GM12878 (cell line): Measurements from ENCODE around the gene SYTL2. TPM values are rescaled to one million over a fixed set of nuclear protein-coding genes. Genes with fewer than 3 reads are reported as not detected.

Experiments used
- ATAC-seq: fragments of 200-7000 bp; cut with Tn5 transposase; 3 replicates; pipeline ENCODE4 v1.9.1; 2020; ENCODE audit warnings: mild to moderate bottlenecking, moderate library complexity
- BruUV-seq: library from RNA; stranded (reverse); fragments of 400-500 nt; replicated peaks from 2 replicates; lab custom pipeline; 2021; lab: Mats Ljungman, UMichigan
- CTCF ChIA-PET: fragments of 300-600 bp; sonication (Branson Sonifier 250); formaldehyde crosslinking; extraction: SDS; loops from one replicate; lab custom pipeline; 2021; ENCODE audit warnings: inconsistent platforms; lab: Yijun Ruan, JAX
- POLR2A ChIA-PET: fragments of 350-600 bp; formaldehyde crosslinking; extraction: SDS; loops from one replicate; lab custom pipeline; 2021; ENCODE audit warnings: inconsistent platforms; lab: Charles Lee
- RAD21 ChIA-PET: fragments of 300-600 bp; sonication (Branson Sonifier 250); formaldehyde crosslinking; loops from one replicate; lab custom pipeline; 2023; ENCODE audit warnings: antibody characterized with exemption; ENCODE audit not compliant: unreplicated experiment; lab: Charles Lee
- SMC1A ChIA-PET: fragments of 300-600 bp; sonication (Branson Sonifier 250); formaldehyde crosslinking; loops from one replicate; lab custom pipeline; 2023; ENCODE audit not compliant: unreplicated experiment, uncharacterized antibody; lab: Charles Lee
- DNase-seq: peaks from one replicate; pipeline ENCODE4 v3.0.0-alpha.2; 2011; ENCODE audit warnings: low read depth, low spot score
- FAIRE-seq: peaks from 3 replicates; lab custom pipeline; 2011; peaks lifted over from hg19 to GRCh38; lab: Jason Lieb, UNC
- H2AFZ ChIP-seq: 2 replicates; pipeline ENCODE4 v1.6.0; 2011; ENCODE audit warnings: low read depth, low read length, control low read depth; ENCODE audit not compliant: control insufficient read depth
- H3K27ac ChIP-seq: 2 replicates; pipeline ENCODE4 v1.5.1; 2011; ENCODE audit warnings: control low read depth; ENCODE audit not compliant: control insufficient read depth, insufficient read depth
- H3K27me3 ChIP-seq, 2 experiments: replicated peaks in 1 of 2; 2 replicates each; pipeline versions ENCODE4 v1.6.0 to v1.6.1; 2011; ENCODE audit warnings: low read length in 1 of 2; ENCODE audit not compliant: control insufficient read depth in 2 of 2, insufficient read depth in 2 of 2
- H3K36me3 ChIP-seq, 2 experiments: 2 replicates each; pipeline ENCODE4 v1.5.1; 2011; ENCODE audit warnings: low read length in 1 of 2; ENCODE audit not compliant: control insufficient read depth in 2 of 2, insufficient read depth in 2 of 2
- H3K4me1 ChIP-seq: 2 replicates; pipeline ENCODE4 v1.6.1; 2011; ENCODE audit warnings: mild to moderate bottlenecking, low read length, moderate library complexity, mixed read lengths; ENCODE audit not compliant: control insufficient read depth, insufficient read depth
- H3K4me2 ChIP-seq: 2 replicates; pipeline ENCODE4 v1.6.0; 2011; ENCODE audit warnings: control low read depth; ENCODE audit not compliant: control insufficient read depth, insufficient read depth
- H3K4me3 ChIP-seq: fragments of 200-600 bp; sonication (generic); 2 replicates; pipeline ENCODE4 v1.5.1; 2016
- H3K79me2 ChIP-seq: 2 replicates; pipeline ENCODE4 v1.6.0; 2011; ENCODE audit warnings: low read length; ENCODE audit not compliant: control insufficient read depth, insufficient read depth
- H3K9ac ChIP-seq: 2 replicates; pipeline ENCODE4 v1.8.0; 2011; ENCODE audit warnings: low read length, control low read depth, mixed read lengths; ENCODE audit not compliant: control insufficient read depth, insufficient read depth
- H3K9me3 ChIP-seq: replicated peaks from 3 replicates; pipeline ENCODE4 v1.5.1; 2011; ENCODE audit warnings: mild to moderate bottlenecking, low read length; ENCODE audit not compliant: control insufficient read depth, insufficient read depth
- H4K20me1 ChIP-seq: 2 replicates; pipeline ENCODE4 v1.6.0; 2011; ENCODE audit not compliant: control insufficient read depth, insufficient read depth
- CHD1 ChIP-seq: IDR thresholded peaks from 2 replicates; pipeline ENCODE4 v1.6.1; 2012; ENCODE audit warnings: low read depth, low read length, improper control_type of control experiment
- EP300 ChIP-seq, 2 experiments: fragments of 150-350 bp in 1 of 2; IDR thresholded peaks; 2 replicates each; pipeline ENCODE4 v1.6.1; 2011 to 2012; ENCODE audit warnings: low read depth in 2 of 2, low read length in 2 of 2, borderline replicate concordance in 1 of 2, improper control_type of control experiment in 1 of 2, inconsistent platforms in 1 of 2; ENCODE audit not compliant: control insufficient read depth in 1 of 2
- EZH2 ChIP-seq: IDR thresholded peaks from 2 replicates; pipeline ENCODE4 v1.6.1; 2012; ENCODE audit warnings: low read depth, mild to moderate bottlenecking, control low read depth, inconsistent platforms, low read length, borderline replicate concordance; ENCODE audit not compliant: control insufficient read depth
- GABPA ChIP-seq: IDR thresholded peaks from 2 replicates; pipeline ENCODE4 v1.6.1; 2014; ENCODE audit warnings: antibody characterized with exemption, low read depth, mild to moderate bottlenecking, inconsistent platforms
- HDAC6 ChIP-seq: fragments of 200-600 bp; sonication (generic); IDR thresholded peaks from one replicate; pipeline ENCODE4 v1.8.0; 2017; ENCODE audit warnings: antibody characterized with exemption; ENCODE audit not compliant: unreplicated experiment
- MTA2 ChIP-seq: fragments of 450-650 bp; IDR thresholded peaks from 2 replicates; pipeline ENCODE4 v1.6.1; 2016; ENCODE audit warnings: low read depth, mild to moderate bottlenecking, moderate library complexity
- MYC ChIP-seq: IDR thresholded peaks from 2 replicates; pipeline ENCODE4 v1.6.1; 2011; ENCODE audit warnings: mild to moderate bottlenecking, low read length, moderate library complexity, inconsistent platforms; ENCODE audit not compliant: insufficient read depth, insufficient replicate concordance, insufficient read length, severe bottlenecking
- PAX8 ChIP-seq: fragments of 450-650 bp; IDR thresholded peaks from 2 replicates; pipeline ENCODE4 v1.6.1; 2017; ENCODE audit warnings: mild to moderate bottlenecking, moderate library complexity
- SMC3 ChIP-seq: IDR thresholded peaks from 2 replicates; pipeline ENCODE4 v1.6.1; 2011; ENCODE audit warnings: low read length, improper control_type of control experiment, borderline replicate concordance
- SUZ12 ChIP-seq: fragments of 200-600 bp; sonication (generic); IDR thresholded peaks from one replicate; pipeline ENCODE4 v1.6.1; 2018; ENCODE audit warnings: antibody characterized with exemption, mild to moderate bottlenecking; ENCODE audit not compliant: unreplicated experiment
- TCF12 ChIP-seq: IDR thresholded peaks from 2 replicates; pipeline ENCODE4 v1.6.1; 2011; ENCODE audit warnings: low read depth, mild to moderate bottlenecking, low read length
- WRNIP1 ChIP-seq: IDR thresholded peaks from 2 replicates; pipeline ENCODE4 v1.6.1; 2011; ENCODE audit warnings: low read depth, low read length, improper control_type of control experiment, borderline replicate concordance
- ZNF217 ChIP-seq: fragments of 450-650 bp; IDR thresholded peaks from 2 replicates; pipeline ENCODE4 v1.6.1; 2017; ENCODE audit warnings: antibody characterized with exemption, mild to moderate bottlenecking
- ZNF622 ChIP-seq: fragments of 450-650 bp; IDR thresholded peaks from 2 replicates; pipeline ENCODE4 v1.6.1; 2017; ENCODE audit warnings: mild to moderate bottlenecking, inconsistent platforms
- ZSCAN29 ChIP-seq: fragments of 450-650 bp; IDR thresholded peaks from 2 replicates; pipeline ENCODE4 v1.6.1; 2017; ENCODE audit warnings: mild to moderate bottlenecking, moderate library complexity
- WGBS: methylation state at CpG from one replicate; pipeline ENCODE4 v1.1.6; 2016; ENCODE audit warnings: low lambda C conversion rate; ENCODE audit not compliant: insufficient replicate concordance, insufficient coverage; ENCODE audit errors: missing lambda C conversion rate; 5-methylcytosine and 5-hydroxymethylcytosine counted together
- in situ Hi-C: fragments of 300-500 bp; cut with MboI; formaldehyde crosslinking; loops from 9 replicates; pipeline ENCODE4 v1.14.3; 2018; ENCODE audit warnings: mixed read lengths
- intact Hi-C: fragments of 100-400 bp; cut with micrococcal nuclease; formaldehyde crosslinking; loops from one replicate; pipeline ENCODE4 v1.14.2; 2022; ENCODE audit not compliant: unreplicated experiment
- polyA plus RNA-seq, 11 experiments: library from polyadenylated mRNA; depleted of rRNA in 4 of 11; unstranded in 6 of 11; stranded (reverse) in 5 of 11; fragments of >200 nt; fragmentation: Nextera tagmentation in 4 of 11; fragmentation: Illumina TruSeq in 1 of 11; extraction: Ambion mirVana in 4 of 11; extraction: Trizol in 1 of 11; gene quantifications; 1 replicate in 1 of 11; 2 replicates in 10 of 11; pipeline versions ENCODE4 v1.2.1 to v1.2.3, GENCODE V29; 2011 to 2016; ENCODE audit warnings: inconsistent platforms in 2 of 11, missing spikeins in 2 of 11, low read depth in 1 of 11
- total RNA-seq, 4 experiments: library from RNA; depleted of rRNA in 3 of 4; stranded (reverse); fragments of >200 nt in 3 of 4; fragmentation: Illumina TruSeq in 1 of 4; extraction: Trizol in 1 of 4; gene quantifications; 2 replicates each; pipeline versions ENCODE4 v1.2.1 to v1.2.3, GENCODE V29; 2013 to 2021
- TF ChIP-seq, protein P1 (sequence below): IDR thresholded peaks from 2 replicates; pipeline ENCODE4 v1.6.1; 2012; ENCODE audit warnings: low read depth, low read length, improper control_type of control experiment
- TF ChIP-seq, protein P2 (sequence below): fragments of 450-650 bp; conservative IDR thresholded peaks from 2 replicates; pipeline ENCODE4 v1.6.1; 2017; ENCODE audit warnings: mild to moderate bottlenecking, moderate library complexity
- TF ChIP-seq, protein P3 (sequence below): fragments of 450-650 bp; IDR thresholded peaks from 2 replicates; pipeline ENCODE4 v1.6.1; 2017; ENCODE audit warnings: mild to moderate bottlenecking, moderate library complexity

Gene SYTL2
- total and polyA plus RNA-seq, 10 of the 15 experiments (the other 5 are each of a cell fraction or from before 2014, with no cell fraction given) = 0.02 to 1.4 (median 0.31) TPM; not detected in 2

DNA sequence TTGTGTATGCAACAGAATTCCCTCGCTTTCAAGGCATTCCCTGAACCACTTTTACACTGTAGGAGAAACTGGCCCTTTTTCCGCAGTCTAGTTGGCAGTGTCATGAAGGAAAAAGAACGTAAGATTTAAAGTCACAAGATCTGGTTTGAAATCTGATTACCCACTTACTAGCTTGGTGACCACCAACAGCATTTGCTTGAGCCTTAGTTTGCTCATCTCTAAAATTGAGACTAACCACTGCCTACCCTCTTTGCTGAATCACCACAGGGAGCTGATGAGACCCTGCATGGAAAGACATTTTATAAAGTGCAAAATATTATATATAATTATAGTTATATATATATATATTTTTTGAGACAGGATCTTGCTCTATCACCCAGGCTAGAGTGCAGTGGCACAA is 39.4 kb downstream of the SYTL2 start:
- ATAC-seq = no peak
- 34% methylated on average over 3 of the region's 3 CpGs for WGBS
- H3K4me1 ChIP-seq = no peaks in the 10 kb centered on the region
- ChIA-PET SMC1A (no interaction called here), POLR2A (no interaction called here), RAD21 (no interaction called here), CTCF (no interaction called here)
- no peaks in the 10 kb centered on the region for H4K20me1 ChIP-seq
- intact Hi-C loops (no loop called here), in situ Hi-C loops (no loop called here)
- H3K9me3 ChIP-seq = no peaks in the 10 kb centered on the region; the same call in 2 of the 3 replicates
- FAIRE-seq = no peak
- H2AFZ ChIP-seq = no peak overlapping the region
- no peak overlapping the region for H3K27ac ChIP-seq
- no peaks in the 10 kb centered on the region for H3K79me2 ChIP-seq
- TF ChIP-seq MTA2 (no peak), ZNF622 (no peak), HDAC6 (no peak), MYC (no peak), SUZ12 (no peak), ZSCAN29 (no peak), EP300 (IDR thresholded peaks at IDR 0.05; ENCODE audit: borderline replicate concordance in 1 of 2, control insufficient read depth in 1 of 2, low read depth in 2 of 2, low read length in 2 of 2) (no peak), TCF12 (no peak), PAX8 (no peak), CHD1 (no peak), EZH2 (no peak), GABPA (no peak), SMC3 (no peak), WRNIP1 (no peak), ZNF217 (no peak)
- TF ChIP-seq, protein P1, sequence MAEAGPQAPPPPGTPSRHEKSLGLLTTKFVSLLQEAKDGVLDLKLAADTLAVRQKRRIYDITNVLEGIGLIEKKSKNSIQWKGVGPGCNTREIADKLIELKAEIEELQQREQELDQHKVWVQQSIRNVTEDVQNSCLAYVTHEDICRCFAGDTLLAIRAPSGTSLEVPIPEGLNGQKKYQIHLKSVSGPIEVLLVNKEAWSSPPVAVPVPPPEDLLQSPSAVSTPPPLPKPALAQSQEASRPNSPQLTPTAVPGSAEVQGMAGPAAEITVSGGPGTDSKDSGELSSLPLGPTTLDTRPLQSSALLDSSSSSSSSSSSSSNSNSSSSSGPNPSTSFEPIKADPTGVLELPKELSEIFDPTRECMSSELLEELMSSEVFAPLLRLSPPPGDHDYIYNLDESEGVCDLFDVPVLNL = no peak
- TF ChIP-seq, protein P2, sequence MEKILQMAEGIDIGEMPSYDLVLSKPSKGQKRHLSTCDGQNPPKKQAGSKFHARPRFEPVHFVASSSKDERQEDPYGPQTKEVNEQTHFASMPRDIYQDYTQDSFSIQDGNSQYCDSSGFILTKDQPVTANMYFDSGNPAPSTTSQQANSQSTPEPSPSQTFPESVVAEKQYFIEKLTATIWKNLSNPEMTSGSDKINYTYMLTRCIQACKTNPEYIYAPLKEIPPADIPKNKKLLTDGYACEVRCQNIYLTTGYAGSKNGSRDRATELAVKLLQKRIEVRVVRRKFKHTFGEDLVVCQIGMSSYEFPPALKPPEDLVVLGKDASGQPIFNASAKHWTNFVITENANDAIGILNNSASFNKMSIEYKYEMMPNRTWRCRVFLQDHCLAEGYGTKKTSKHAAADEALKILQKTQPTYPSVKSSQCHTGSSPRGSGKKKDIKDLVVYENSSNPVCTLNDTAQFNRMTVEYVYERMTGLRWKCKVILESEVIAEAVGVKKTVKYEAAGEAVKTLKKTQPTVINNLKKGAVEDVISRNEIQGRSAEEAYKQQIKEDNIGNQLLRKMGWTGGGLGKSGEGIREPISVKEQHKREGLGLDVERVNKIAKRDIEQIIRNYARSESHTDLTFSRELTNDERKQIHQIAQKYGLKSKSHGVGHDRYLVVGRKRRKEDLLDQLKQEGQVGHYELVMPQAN = no peak
- TF ChIP-seq, protein P3, sequence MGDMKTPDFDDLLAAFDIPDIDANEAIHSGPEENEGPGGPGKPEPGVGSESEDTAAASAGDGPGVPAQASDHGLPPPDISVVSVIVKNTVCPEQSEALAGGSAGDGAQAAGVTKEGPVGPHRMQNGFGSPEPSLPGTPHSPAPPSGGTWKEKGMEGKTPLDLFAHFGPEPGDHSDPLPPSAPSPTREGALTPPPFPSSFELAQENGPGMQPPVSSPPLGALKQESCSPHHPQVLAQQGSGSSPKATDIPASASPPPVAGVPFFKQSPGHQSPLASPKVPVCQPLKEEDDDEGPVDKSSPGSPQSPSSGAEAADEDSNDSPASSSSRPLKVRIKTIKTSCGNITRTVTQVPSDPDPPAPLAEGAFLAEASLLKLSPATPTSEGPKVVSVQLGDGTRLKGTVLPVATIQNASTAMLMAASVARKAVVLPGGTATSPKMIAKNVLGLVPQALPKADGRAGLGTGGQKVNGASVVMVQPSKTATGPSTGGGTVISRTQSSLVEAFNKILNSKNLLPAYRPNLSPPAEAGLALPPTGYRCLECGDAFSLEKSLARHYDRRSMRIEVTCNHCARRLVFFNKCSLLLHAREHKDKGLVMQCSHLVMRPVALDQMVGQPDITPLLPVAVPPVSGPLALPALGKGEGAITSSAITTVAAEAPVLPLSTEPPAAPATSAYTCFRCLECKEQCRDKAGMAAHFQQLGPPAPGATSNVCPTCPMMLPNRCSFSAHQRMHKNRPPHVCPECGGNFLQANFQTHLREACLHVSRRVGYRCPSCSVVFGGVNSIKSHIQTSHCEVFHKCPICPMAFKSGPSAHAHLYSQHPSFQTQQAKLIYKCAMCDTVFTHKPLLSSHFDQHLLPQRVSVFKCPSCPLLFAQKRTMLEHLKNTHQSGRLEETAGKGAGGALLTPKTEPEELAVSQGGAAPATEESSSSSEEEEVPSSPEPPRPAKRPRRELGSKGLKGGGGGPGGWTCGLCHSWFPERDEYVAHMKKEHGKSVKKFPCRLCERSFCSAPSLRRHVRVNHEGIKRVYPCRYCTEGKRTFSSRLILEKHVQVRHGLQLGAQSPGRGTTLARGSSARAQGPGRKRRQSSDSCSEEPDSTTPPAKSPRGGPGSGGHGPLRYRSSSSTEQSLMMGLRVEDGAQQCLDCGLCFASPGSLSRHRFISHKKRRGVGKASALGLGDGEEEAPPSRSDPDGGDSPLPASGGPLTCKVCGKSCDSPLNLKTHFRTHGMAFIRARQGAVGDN = no peak
- H3K27me3 ChIP-seq = peaks cover 1 to 2% of the 10 kb centered on the region in 2 experiments; a peak in 2 of 4 replicates
- H3K4me3 ChIP-seq = no peak overlapping the region
- H3K36me3 ChIP-seq = no peaks in the 10 kb centered on the region
- no peak for DNase-seq
- H3K9ac ChIP-seq = no peak overlapping the region
- no peak overlapping the region for H3K4me2 ChIP-seq
- no TSS peak for BruUV-seq
